Ovary (tissue), 3 donors: ENCODE measurements around the gene ZNHIT1.

Experiments
- CTCF ChIP-seq, 3 donors: fragments of 450-650 bp in 2 of 3; fragments of 200-600 bp in 1 of 3; IDR thresholded peaks; one replicate each; pipeline versions ENCODE4 v1.5.1 to v1.8.0; 2016 to 2022; ENCODE audit warnings: antibody characterized with exemption in 3 of 3, mild to moderate bottlenecking in 1 of 3
- EP300 ChIP-seq: sonication (generic); formaldehyde crosslinking; IDR thresholded peaks from one replicate; pipeline ENCODE4 v1.6.1; 2017; ENCODE audit warnings: antibody characterized with exemption
- POLR2A ChIP-seq: fragments of 450-650 bp; IDR thresholded peaks from one replicate; pipeline ENCODE4 v1.6.1; 2017; ENCODE audit warnings: antibody characterized with exemption, mild to moderate bottlenecking, moderate library complexity
- donor health status: DM: no; HTN: no; CAD: no.

GRCh38 chr7:101169110-101169837 lies 48.7 kb upstream of the ZNHIT1 start:
- no peak for TF ChIP-seq POLR2A
- TF ChIP-seq CTCF (IDR thresholded peaks at IDR 0.05), result no peak
- no peak for TF ChIP-seq EP300
